ENCODE data around the gene HNRNPA1L2. TPM values are rescaled to one million over a fixed set of nuclear protein-coding genes. Genes with fewer than 3 reads are reported as not detected.
A peak's percentile ranks its signal among the peaks of the same experiment; 100 is the strongest.

Gene HNRNPA1L2
- total RNA-seq, 6 experiments from 2014 or later, result 3.6 to 4.8 (median 4.3) TPM

- Mint-ChIP-seq H3K4me1 (ENCODE audit: low read depth) (peaks cover 9% of the 10 kb centered on the region), H3K27ac (no peak overlapping the region), H3K4me3 (no peak overlapping the region)
These were observed 4.7 kb downstream of the HNRNPA1L2 start for GRCh38 chr13:52646967-52647366.

GRCh38 chr13:52650731-52651130, 8.5 kb downstream of the HNRNPA1L2 start:
- Mint-ChIP-seq H3K9me3 (no peaks in the 10 kb centered on the region), H3K4me3 (no peak overlapping the region), H3K36me3 (ENCODE audit: low read depth) (peaks cover 29% of the 10 kb centered on the region), H3K4me1 (ENCODE audit: low read depth) (peaks cover 9% of the 10 kb centered on the region), H3K27me3 (ENCODE audit: insufficient read depth) (no peaks in the 10 kb centered on the region), H3K27ac (no peak overlapping the region)
- no peak for DNase-seq
- TF ChIP-seq CTCF (IDR thresholded peaks at IDR 0.05), result no peak

More at GRCh38 chr13:52646967-52647366, 4.7 kb downstream of the HNRNPA1L2 start:
- Mint-ChIP-seq H3K9me3 (no peaks in the 10 kb centered on the region), H3K27me3 (ENCODE audit: insufficient read depth) (no peaks in the 10 kb centered on the region), H3K36me3 (ENCODE audit: low read depth) (peaks cover 36% of the 10 kb centered on the region)
- no peak for TF ChIP-seq CTCF (IDR thresholded peaks at IDR 0.05)
- DNase-seq, result no peak

DNA sequence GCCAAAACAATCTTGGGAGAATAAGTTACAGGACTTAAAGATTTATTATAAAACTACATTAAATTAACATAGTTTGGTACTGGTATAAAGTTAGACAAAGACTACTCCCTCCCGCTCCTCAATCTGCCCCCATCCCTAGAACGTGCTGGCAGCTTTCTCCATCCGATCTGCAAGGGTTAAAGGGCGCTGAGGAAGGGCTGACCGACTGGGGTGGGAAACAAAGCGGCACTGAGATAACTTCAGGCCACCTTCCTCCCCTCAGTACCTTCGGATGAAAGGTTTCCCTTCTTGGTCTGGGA, 9.6 kb downstream of the HNRNPA1L2 start:
- Mint-ChIP-seq H3K27me3 (ENCODE audit: insufficient read depth) (no peaks in the 10 kb centered on the region), H3K4me1 (ENCODE audit: low read depth) (peaks cover 9% of the 10 kb centered on the region), H3K9me3 (no peaks in the 10 kb centered on the region), H3K4me3 (no peak overlapping the region), H3K27ac (no peak overlapping the region), H3K36me3 (ENCODE audit: low read depth) (peaks cover 29% of the 10 kb centered on the region)
- TF ChIP-seq CTCF (IDR thresholded peaks at IDR 0.05), result no peak
- no peak for DNase-seq

DNA sequence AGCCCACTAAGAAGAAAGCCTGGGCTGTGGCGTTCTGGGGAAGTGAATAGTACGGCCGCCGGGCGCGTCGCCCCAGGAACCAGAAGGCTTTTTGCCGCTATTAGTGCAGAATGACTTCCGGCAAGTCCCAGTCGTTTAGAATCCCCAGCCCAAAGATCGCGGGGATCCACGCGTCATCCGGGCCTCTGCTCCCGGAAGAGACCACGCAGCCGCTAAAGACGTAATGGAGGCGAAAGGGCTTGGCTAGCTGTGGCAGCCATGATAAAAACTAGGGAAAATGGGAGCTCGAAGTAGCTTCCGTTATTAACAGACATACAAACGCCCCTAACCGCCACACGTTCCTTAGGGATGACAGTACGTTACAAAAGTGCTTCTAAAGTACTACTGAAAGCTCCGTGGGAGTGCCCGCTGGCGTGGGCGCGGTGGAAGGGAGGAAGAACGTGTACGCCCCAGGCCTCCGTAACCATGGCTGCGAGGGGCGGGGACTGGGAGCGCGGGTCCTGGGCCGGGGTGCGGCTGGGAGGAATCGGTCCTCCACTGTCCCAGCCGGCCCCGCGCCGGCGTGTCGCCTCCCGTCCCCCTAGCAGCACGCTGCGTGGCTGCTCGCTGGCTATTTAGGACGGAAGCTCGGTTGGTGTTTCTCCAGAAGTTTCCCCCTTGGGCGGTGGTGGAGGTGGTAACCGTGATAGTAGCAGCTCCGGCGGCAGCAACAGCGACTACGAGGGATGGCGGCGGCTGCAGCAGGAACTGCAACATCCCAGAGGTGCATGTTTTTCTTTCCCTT, 10.2 kb downstream of the HNRNPA1L2 start, which contains the start of gene SUGT1:
TSS of gene SUGT1 (plus strand) at position 641 of the 784 bp plus-strand sequence. CDS start at position 726, 85 bp downstream.
- Mint-ChIP-seq H3K27me3 (ENCODE audit: insufficient read depth) (no peaks in the 10 kb centered on the region), H3K36me3 (ENCODE audit: low read depth) (peaks cover 29% of the 10 kb centered on the region), H3K9me3 (no peaks in the 10 kb centered on the region), H3K4me3 (no peak within 1 kb of the TSS), H3K27ac (no peak within 1 kb of the TSS), H3K4me1 (ENCODE audit: low read depth) (peaks cover 9% of the 10 kb centered on the region)
- peak; percentile 99 for DNase-seq
- TF ChIP-seq CTCF (IDR thresholded peaks at IDR 0.05), result peak; percentile 81; the same call in 1 of the 2 replicates

GRCh38 chr13:52652980-52653303, 10.7 kb downstream of the HNRNPA1L2 start:
- Mint-ChIP-seq H3K9me3 (no peaks in the 10 kb centered on the region), H3K36me3 (ENCODE audit: low read depth) (peaks cover 29% of the 10 kb centered on the region), H3K27ac (no peak overlapping the region), H3K27me3 (ENCODE audit: insufficient read depth) (no peaks in the 10 kb centered on the region), H3K4me3 (no peak overlapping the region), H3K4me1 (ENCODE audit: low read depth) (peaks cover 9% of the 10 kb centered on the region)
- TF ChIP-seq CTCF (IDR thresholded peaks at IDR 0.05), result peak; percentile 57
- DNase-seq, result no peak
